HL-60 (cell line): ENCODE measurements around the gene IRF7.

Experiments
- GABPA ChIP-seq: IDR thresholded peaks from 2 replicates; pipeline ENCODE4 v1.6.1; 2012; ENCODE audit warnings: low read depth
- TF ChIP-seq, protein P1 (sequence below): IDR thresholded peaks from one replicate; pipeline ENCODE4 v1.5.1; 2011; ENCODE audit warnings: low read length, control low read depth, inconsistent platforms; ENCODE audit not compliant: insufficient read depth

DNA sequence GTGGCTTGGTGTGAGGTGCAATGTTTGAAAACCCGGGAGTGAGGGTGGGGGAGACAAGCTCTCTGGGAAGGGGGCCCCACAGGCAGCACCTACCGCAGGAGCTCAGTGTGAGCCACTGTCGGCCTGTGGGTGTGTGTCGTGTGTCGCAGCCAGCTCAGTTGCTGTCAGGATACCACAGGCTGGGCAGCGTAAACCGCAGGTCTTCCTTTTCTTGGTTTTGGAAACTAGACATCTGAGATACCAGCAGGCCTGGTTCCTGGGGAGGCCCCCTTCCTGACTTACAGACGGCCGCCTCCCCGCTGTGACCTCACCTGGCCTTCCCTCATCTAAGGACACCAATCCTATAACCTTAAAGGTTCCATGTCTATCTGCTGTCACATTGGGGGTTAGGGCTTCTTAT is 19.4 kb downstream of the IRF7 start:
- TF ChIP-seq, protein P1, sequence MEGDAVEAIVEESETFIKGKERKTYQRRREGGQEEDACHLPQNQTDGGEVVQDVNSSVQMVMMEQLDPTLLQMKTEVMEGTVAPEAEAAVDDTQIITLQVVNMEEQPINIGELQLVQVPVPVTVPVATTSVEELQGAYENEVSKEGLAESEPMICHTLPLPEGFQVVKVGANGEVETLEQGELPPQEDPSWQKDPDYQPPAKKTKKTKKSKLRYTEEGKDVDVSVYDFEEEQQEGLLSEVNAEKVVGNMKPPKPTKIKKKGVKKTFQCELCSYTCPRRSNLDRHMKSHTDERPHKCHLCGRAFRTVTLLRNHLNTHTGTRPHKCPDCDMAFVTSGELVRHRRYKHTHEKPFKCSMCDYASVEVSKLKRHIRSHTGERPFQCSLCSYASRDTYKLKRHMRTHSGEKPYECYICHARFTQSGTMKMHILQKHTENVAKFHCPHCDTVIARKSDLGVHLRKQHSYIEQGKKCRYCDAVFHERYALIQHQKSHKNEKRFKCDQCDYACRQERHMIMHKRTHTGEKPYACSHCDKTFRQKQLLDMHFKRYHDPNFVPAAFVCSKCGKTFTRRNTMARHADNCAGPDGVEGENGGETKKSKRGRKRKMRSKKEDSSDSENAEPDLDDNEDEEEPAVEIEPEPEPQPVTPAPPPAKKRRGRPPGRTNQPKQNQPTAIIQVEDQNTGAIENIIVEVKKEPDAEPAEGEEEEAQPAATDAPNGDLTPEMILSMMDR, result no peak
- no peak for TF ChIP-seq GABPA
